Stimulated activated effector memory CD8-positive, alpha-beta T cell treated with anti-CD3 and anti-CD28 coated beads, Interleukin-12 subunit alpha, Interleukin-12 subunit beta, amount 100 ng/mL, for 72 hours (primary cell): ENCODE results near the gene TARDBP.

Experiments
- ATAC-seq: fragments of 150-1000 bp; cut with Tn5 transposase; 2 replicates; pipeline ENCODE4 v1.10.0; 2021
- DNase-seq, 2 donors: peaks; one replicate each; pipeline ENCODE4 v3.0.0; 2021 to 2022; ENCODE audit warnings: low spot score in 2 of 2
- H3K27ac Mint-ChIP-seq: one replicate; pipeline ENCODE4 v1.8.0; 2022; ENCODE audit warnings: mild to moderate bottlenecking, mixed read lengths
- H3K36me3 Mint-ChIP-seq: one replicate; pipeline ENCODE4 v1.8.0; 2022; ENCODE audit warnings: mild to moderate bottlenecking, mixed read lengths
- H3K4me1 Mint-ChIP-seq: one replicate; pipeline ENCODE4 v1.8.0; 2022; ENCODE audit warnings: mixed read lengths
- H3K4me3 Mint-ChIP-seq: one replicate; pipeline ENCODE4 v1.8.0; 2022; ENCODE audit warnings: mild to moderate bottlenecking, mixed read lengths
- H3K9me3 Mint-ChIP-seq: one replicate; pipeline ENCODE4 v1.8.0; 2022; ENCODE audit warnings: mixed read lengths

The TARDBP gene

GRCh38 chr1:11012260-11013159 is at the start of gene TARDBP:
TARDBP (plus strand) TSS chr1:11012654; CDS start chr1:11013728, 1,074 bp downstream.
- ATAC-seq (peak; percentile 91), DNase-seq (peak; percentile 85 to 97)
- Mint-ChIP-seq H3K4me3 (peak within 1 kb of the TSS; percentile 81), H3K4me1 (peaks cover 18% of the 10 kb centered on the region), H3K36me3 (peaks cover 56% of the 10 kb centered on the region), H3K9me3 (no peaks in the 10 kb centered on the region), H3K27ac (peak within 1 kb of the TSS; percentile 100)

- peak; percentile 55 for ATAC-seq
- Mint-ChIP-seq H3K36me3 (peaks cover 11% of the 10 kb centered on the region), H3K4me3 (peak overlapping the region; percentile 34), H3K27ac (peak overlapping the region; percentile 7), H3K4me1 (peaks cover 11% of the 10 kb centered on the region), H3K9me3 (no peaks in the 10 kb centered on the region)
- no peak for DNase-seq
Observed at GRCh38 chr1:10965546-10966226, 46.8 kb upstream of the TARDBP start.

- H3K27ac Mint-ChIP-seq, result no peak overlapping the region
- H3K4me3 Mint-ChIP-seq, result no peak overlapping the region
- H3K36me3 Mint-ChIP-seq, result peaks cover 11% of the 10 kb centered on the region
- H3K9me3 Mint-ChIP-seq, result no peaks in the 10 kb centered on the region
- peaks cover 11% of the 10 kb centered on the region for H3K4me1 Mint-ChIP-seq
- DNase-seq (no peak), ATAC-seq (no peak)
Observed at GRCh38 chr1:10967090-10967489, 45.4 kb upstream of the TARDBP start.

- no peak for ATAC-seq
Observed at GRCh38 chr1:10968411-10968826, 44.0 kb upstream of the TARDBP start.

GRCh38 chr1:10969267-10969970 is 43.0 kb upstream of the TARDBP start:
- Mint-ChIP-seq H3K9me3 (no peaks in the 10 kb centered on the region), H3K27ac (no peak overlapping the region), H3K4me3 (no peak overlapping the region), H3K4me1 (peaks cover 11% of the 10 kb centered on the region), H3K36me3 (peaks cover 11% of the 10 kb centered on the region)
- DNase-seq (no peak), ATAC-seq (no peak)

More at GRCh38 chr1:10968411-10968826, 44.0 kb upstream of the TARDBP start:
- Mint-ChIP-seq H3K9me3 (no peaks in the 10 kb centered on the region), H3K4me3 (no peak overlapping the region), H3K4me1 (peaks cover 11% of the 10 kb centered on the region), H3K36me3 (peaks cover 11% of the 10 kb centered on the region), H3K27ac (no peak overlapping the region)
- DNase-seq, result no peak

GRCh38 chr1:10969971-10970332 is 42.5 kb upstream of the TARDBP start:
- no peaks in the 10 kb centered on the region for H3K9me3 Mint-ChIP-seq
- H3K27ac Mint-ChIP-seq, result no peak overlapping the region
- no peak overlapping the region for H3K4me3 Mint-ChIP-seq
- ATAC-seq, result no peak
- no peak for DNase-seq
- peaks cover 8% of the 10 kb centered on the region for H3K4me1 Mint-ChIP-seq
- peaks cover 9% of the 10 kb centered on the region for H3K36me3 Mint-ChIP-seq

- ATAC-seq, result no peak
- DNase-seq, result no peak
- H3K4me3 Mint-ChIP-seq, result no peak overlapping the region
- no peaks in the 10 kb centered on the region for H3K4me1 Mint-ChIP-seq
- H3K27ac Mint-ChIP-seq, result no peak overlapping the region
- no peaks in the 10 kb centered on the region for H3K9me3 Mint-ChIP-seq
- no peaks in the 10 kb centered on the region for H3K36me3 Mint-ChIP-seq
Observed at GRCh38 chr1:10973552-10973951, 38.9 kb upstream of the TARDBP start.

- no peak for DNase-seq
- no peaks in the 10 kb centered on the region for H3K9me3 Mint-ChIP-seq
- H3K4me1 Mint-ChIP-seq, result no peaks in the 10 kb centered on the region
Observed at GRCh38 chr1:10973956-10974881, 38.2 kb upstream of the TARDBP start.

GRCh38 chr1:10975567-10976326 is 36.7 kb upstream of the TARDBP start:
- no peak for DNase-seq

More at GRCh38 chr1:10973956-10974881, 38.2 kb upstream of the TARDBP start:
- ATAC-seq, result no peak
- H3K36me3 Mint-ChIP-seq, result no peaks in the 10 kb centered on the region
- H3K27ac Mint-ChIP-seq, result no peak overlapping the region
- H3K4me3 Mint-ChIP-seq, result no peak overlapping the region

GRCh38 chr1:10978719-10979118 is 33.7 kb upstream of the TARDBP start:
- Mint-ChIP-seq H3K4me3 (no peak overlapping the region), H3K9me3 (no peaks in the 10 kb centered on the region), H3K27ac (no peak overlapping the region), H3K4me1 (no peaks in the 10 kb centered on the region), H3K36me3 (no peaks in the 10 kb centered on the region)
- DNase-seq, result no peak
- no peak for ATAC-seq

More at GRCh38 chr1:10975567-10976326, 36.7 kb upstream of the TARDBP start:
- no peaks in the 10 kb centered on the region for H3K9me3 Mint-ChIP-seq
- H3K4me1 Mint-ChIP-seq, result no peaks in the 10 kb centered on the region
- no peak overlapping the region for H3K27ac Mint-ChIP-seq
- H3K36me3 Mint-ChIP-seq, result no peaks in the 10 kb centered on the region
- no peak overlapping the region for H3K4me3 Mint-ChIP-seq
- no peak for ATAC-seq

- ATAC-seq (no peak), DNase-seq (no peak)
- H3K4me1 Mint-ChIP-seq, result no peaks in the 10 kb centered on the region
- H3K36me3 Mint-ChIP-seq, result no peaks in the 10 kb centered on the region
- H3K9me3 Mint-ChIP-seq, result no peaks in the 10 kb centered on the region
- H3K4me3 Mint-ChIP-seq, result no peak overlapping the region
- no peak overlapping the region for H3K27ac Mint-ChIP-seq
Observed at GRCh38 chr1:10979483-10979920, 33.0 kb upstream of the TARDBP start.

- no peaks in the 10 kb centered on the region for H3K4me1 Mint-ChIP-seq
- H3K4me3 Mint-ChIP-seq, result no peak overlapping the region
- ATAC-seq (no peak), DNase-seq (no peak)
- no peaks in the 10 kb centered on the region for H3K9me3 Mint-ChIP-seq
- H3K36me3 Mint-ChIP-seq, result no peaks in the 10 kb centered on the region
- H3K27ac Mint-ChIP-seq, result no peak overlapping the region
Observed at GRCh38 chr1:10980094-10980577, 32.3 kb upstream of the TARDBP start.

- Mint-ChIP-seq H3K4me1 (peaks cover 8% of the 10 kb centered on the region), H3K36me3 (no peaks in the 10 kb centered on the region), H3K27ac (no peak overlapping the region), H3K9me3 (no peaks in the 10 kb centered on the region), H3K4me3 (no peak overlapping the region)
- DNase-seq (no peak), ATAC-seq (no peak)
Observed at GRCh38 chr1:10980841-10981727, 31.4 kb upstream of the TARDBP start.
